ENCODE data around the gene KREMEN1.
"Not testable (repeated sequence)": the region's sequence is repeated elsewhere in the genome, so short reads cannot be mapped to it uniquely, and the experiment has no call there.

Gene KREMEN1

GRCh38 chr22:29079218-29079901 lies 6.5 kb downstream of the KREMEN1 start:
- DNase-seq: no peak

GRCh38 chr22:29080106-29080975 lies 7.5 kb downstream of the KREMEN1 start:
- DNase-seq: no peak

GRCh38 chr22:29081517-29082236 lies 8.8 kb downstream of the KREMEN1 start:
- no peak for DNase-seq

GRCh38 chr22:29082826-29083545 lies 10.2 kb downstream of the KREMEN1 start:
- no peak for DNase-seq

- DNase-seq: not testable (repeated sequence)
Observed at GRCh38 chr22:29083576-29083932, 10.7 kb downstream of the KREMEN1 start.

GRCh38 chr22:29083933-29084591 lies 11.2 kb downstream of the KREMEN1 start:
- no peak for DNase-seq

- no peak for DNase-seq
Observed at GRCh38 chr22:29087012-29087411, 14.2 kb downstream of the KREMEN1 start.

- no peak for DNase-seq
Observed at GRCh38 chr22:29088809-29089208, 16.0 kb downstream of the KREMEN1 start.

- no peak for DNase-seq
Observed at GRCh38 chr22:29089507-29089906, 16.7 kb downstream of the KREMEN1 start.

GRCh38 chr22:29090039-29090438 lies 17.2 kb downstream of the KREMEN1 start:
- no peak for DNase-seq

GRCh38 chr22:29092243-29092642 lies 19.4 kb downstream of the KREMEN1 start:
- DNase-seq: no peak

- no peak for DNase-seq
Observed at GRCh38 chr22:29093030-29093429, 20.2 kb downstream of the KREMEN1 start.

- no peak for DNase-seq
Observed at GRCh38 chr22:29093501-29094300, 20.9 kb downstream of the KREMEN1 start.

GRCh38 chr22:29095459-29095858 lies 22.6 kb downstream of the KREMEN1 start:
- no peak for DNase-seq

GRCh38 chr22:29096736-29097669 lies 24.2 kb downstream of the KREMEN1 start:
- DNase-seq: no peak

- DNase-seq: no peak
Observed at GRCh38 chr22:29098296-29098695, 25.5 kb downstream of the KREMEN1 start.

- DNase-seq: no peak
Observed at GRCh38 chr22:29102300-29102699, 29.5 kb downstream of the KREMEN1 start.

- DNase-seq: no peak
Observed at GRCh38 chr22:29103121-29103520, 30.3 kb downstream of the KREMEN1 start.

GRCh38 chr22:29105468-29105867 lies 32.6 kb downstream of the KREMEN1 start:
- DNase-seq: no peak

GRCh38 chr22:29106839-29107238 lies 34.0 kb downstream of the KREMEN1 start:
- DNase-seq: no peak
